CD14-positive monocyte (primary cell): ENCODE results near the gene MRPL14. TPM values are rescaled to one million over a fixed set of nuclear protein-coding genes. Genes with fewer than 3 reads are reported as not detected.

Experiments used
- DNase-seq, 3 donors: peaks; one replicate each; pipeline ENCODE4 v3.0.0-alpha.2; 2011 to 2022
- H2AFZ ChIP-seq: 2 replicates; pipeline ENCODE4 v1.6.0; 2012; ENCODE audit warnings: mild to moderate bottlenecking, low read depth, low read length, inconsistent platforms; ENCODE audit not compliant: insufficient read depth, poor library complexity, severe bottlenecking
- H3K27ac ChIP-seq, 2 donors: 1 replicate in 1 of 2; 2 replicates in 1 of 2; pipeline ENCODE4 v1.5.1; 2012 to 2013; ENCODE audit warnings: low read length in 2 of 2, control low read depth in 1 of 2, inconsistent platforms in 1 of 2, low read depth in 1 of 2, mild to moderate bottlenecking in 1 of 2
- H3K27me3 ChIP-seq, 2 donors: one replicate each; pipeline versions ENCODE4 v1.6.0 to v1.6.1; 2011 to 2013; ENCODE audit warnings: low read length in 2 of 2; ENCODE audit not compliant: control insufficient read depth in 2 of 2, insufficient read depth in 2 of 2
- H3K36me3 ChIP-seq, 2 donors: replicated peaks in 1 of 2; 1 replicate in 1 of 2; 2 replicates in 1 of 2; pipeline versions ENCODE4 v1.5.1 to v1.6.1; 2012 to 2013; ENCODE audit warnings: low read length in 2 of 2, control low read depth in 1 of 2, inconsistent platforms in 1 of 2, mild to moderate bottlenecking in 1 of 2; ENCODE audit not compliant: insufficient read depth in 2 of 2, control insufficient read depth in 1 of 2
- H3K4me1 ChIP-seq, 2 donors: 1 replicate in 1 of 2; 2 replicates in 1 of 2; pipeline versions ENCODE4 v1.5.1 to v1.6.1; 2012 to 2013; ENCODE audit warnings: low read length in 2 of 2, control low read depth in 1 of 2, inconsistent platforms in 1 of 2, mild to moderate bottlenecking in 1 of 2, moderate library complexity in 1 of 2; ENCODE audit not compliant: insufficient read depth in 2 of 2, control insufficient read depth in 1 of 2
- H3K4me2 ChIP-seq: replicated peaks from 2 replicates; pipeline ENCODE3; 2012; ENCODE audit warnings: low read length, moderate library complexity, mild to moderate bottlenecking; ENCODE audit not compliant: poor library complexity, severe bottlenecking; ENCODE audit errors: extremely low read depth
- H3K4me3 ChIP-seq, 3 experiments: fragments of 200-600 bp in 1 of 3; sonication (generic) in 1 of 3; replicated peaks in 1 of 3; 1 replicate in 2 of 3; 2 replicates in 1 of 3; pipeline ENCODE4 v1.5.1; 2011 to 2013; ENCODE audit warnings: low read length in 3 of 3, mild to moderate bottlenecking in 3 of 3, control low read depth in 2 of 3, low read depth in 2 of 3, inconsistent platforms in 1 of 3, moderate library complexity in 1 of 3
- H3K79me2 ChIP-seq: 2 replicates; pipeline ENCODE4 v1.6.0; 2012; ENCODE audit warnings: mild to moderate bottlenecking, control low read depth, inconsistent platforms, low read length, moderate library complexity; ENCODE audit not compliant: insufficient read depth
- H3K9ac ChIP-seq: 2 replicates; pipeline ENCODE4 v1.6.0; 2017; ENCODE audit warnings: low read length, mild to moderate bottlenecking; ENCODE audit not compliant: insufficient read depth, poor library complexity, severe bottlenecking
- H3K9me3 ChIP-seq, 2 donors: replicated peaks in 1 of 2; 1 replicate in 1 of 2; 2 replicates in 1 of 2; pipeline versions ENCODE4 v1.5.1 to v1.6.1; 2012 to 2013; ENCODE audit warnings: low read length in 2 of 2, control low read depth in 1 of 2; ENCODE audit not compliant: control insufficient read depth in 1 of 2, insufficient read depth in 1 of 2
- H4K20me1 ChIP-seq: 2 replicates; pipeline ENCODE4 v1.6.0; 2012; ENCODE audit warnings: mild to moderate bottlenecking, low read length, control low read depth, moderate library complexity; ENCODE audit not compliant: insufficient read depth
- H3K27ac Mint-ChIP-seq, 7 donors: one replicate each; pipeline ENCODE4 v1.8.0; 2020; ENCODE audit warnings: mild to moderate bottlenecking in 7 of 7, mixed read lengths in 7 of 7, moderate library complexity in 6 of 7, inconsistent platforms in 2 of 7
- H3K27me3 Mint-ChIP-seq, 3 donors: one replicate each; pipeline ENCODE4 v1.8.0; 2021 to 2022; ENCODE audit warnings: low read depth in 3 of 3, mild to moderate bottlenecking in 3 of 3, mixed read lengths in 3 of 3, moderate library complexity in 3 of 3, inconsistent platforms in 1 of 3
- H3K36me3 Mint-ChIP-seq, 2 donors: one replicate each; pipeline ENCODE4 v1.8.0; 2020; ENCODE audit warnings: mixed read lengths in 2 of 2, inconsistent platforms in 1 of 2, mild to moderate bottlenecking in 1 of 2
- H3K4me1 Mint-ChIP-seq: one replicate; pipeline ENCODE4 v1.8.0; 2020; ENCODE audit warnings: mild to moderate bottlenecking, mixed read lengths
- H3K4me3 Mint-ChIP-seq, 2 donors: one replicate each; pipeline ENCODE4 v1.8.0; 2020; ENCODE audit warnings: mild to moderate bottlenecking in 2 of 2, mixed read lengths in 2 of 2, moderate library complexity in 1 of 2
- H3K9me3 Mint-ChIP-seq, 7 donors: one replicate each; pipeline ENCODE4 v1.8.0; 2020 to 2022; ENCODE audit warnings: mixed read lengths in 7 of 7, mild to moderate bottlenecking in 6 of 7, moderate library complexity in 6 of 7, inconsistent platforms in 2 of 7
- WGBS: methylation state at CpG from one replicate; pipeline ENCODE4 v1.1.5; 2013; ENCODE audit warnings: missing lambda C conversion rate; ENCODE audit not compliant: insufficient coverage; 5-methylcytosine and 5-hydroxymethylcytosine counted together
- intact Hi-C, 2 donors: fragments of 100-400 bp; cut with micrococcal nuclease; formaldehyde crosslinking; loops; one replicate each; pipeline versions ENCODE4 v1.15.0 to v1.15.1; 2023
- polyA plus RNA-seq, 3 donors: library from polyadenylated mRNA; depleted of rRNA in 1 of 3; unstranded in 2 of 3; stranded (reverse) in 1 of 3; fragments of 300-500 nt in 2 of 3; fragments of >200 nt in 1 of 3; fragmentation: Illumina TruSeq in 2 of 3; gene quantifications; 1 replicate in 2 of 3; 2 replicates in 1 of 3; pipeline ENCODE4 v1.2.3, GENCODE V29; 2012 to 2021
- TF ChIP-seq, protein P1 (sequence below): fragments of 200-600 bp; IDR thresholded peaks from one replicate; pipeline ENCODE4 v1.8.0; 2022; ENCODE audit warnings: antibody characterized with exemption, mild to moderate bottlenecking

Gene MRPL14
- polyA plus RNA-seq, 3 donors = 18.5 to 91.5 (median 78.2) TPM

- Mint-ChIP-seq H3K27ac (peak overlapping the region in 1 of 7 donors; percentile 34), H3K4me3 (no peak overlapping the region), H3K36me3 (peaks cover 0 to 6% of the 10 kb centered on the region in 2 donors), H3K27me3 (peaks cover 18 to 33% (median 28%) of the 10 kb centered on the region in 3 donors), H3K4me1 (peaks cover 6% of the 10 kb centered on the region), H3K9me3 (peaks cover 0 to 9% (median 0%) of the 10 kb centered on the region in 7 donors)
- no peak overlapping the region for H3K9ac ChIP-seq
- H3K79me2 ChIP-seq = no peaks in the 10 kb centered on the region
- H2AFZ ChIP-seq = no peak overlapping the region
- H3K4me2 ChIP-seq = no peak overlapping the region
- H3K9me3 ChIP-seq = no peaks in the 10 kb centered on the region
- H3K27ac ChIP-seq = no peak overlapping the region
- intact Hi-C loops = no loop called here
- no peaks in the 10 kb centered on the region for H3K36me3 ChIP-seq
- TF ChIP-seq, protein P1, sequence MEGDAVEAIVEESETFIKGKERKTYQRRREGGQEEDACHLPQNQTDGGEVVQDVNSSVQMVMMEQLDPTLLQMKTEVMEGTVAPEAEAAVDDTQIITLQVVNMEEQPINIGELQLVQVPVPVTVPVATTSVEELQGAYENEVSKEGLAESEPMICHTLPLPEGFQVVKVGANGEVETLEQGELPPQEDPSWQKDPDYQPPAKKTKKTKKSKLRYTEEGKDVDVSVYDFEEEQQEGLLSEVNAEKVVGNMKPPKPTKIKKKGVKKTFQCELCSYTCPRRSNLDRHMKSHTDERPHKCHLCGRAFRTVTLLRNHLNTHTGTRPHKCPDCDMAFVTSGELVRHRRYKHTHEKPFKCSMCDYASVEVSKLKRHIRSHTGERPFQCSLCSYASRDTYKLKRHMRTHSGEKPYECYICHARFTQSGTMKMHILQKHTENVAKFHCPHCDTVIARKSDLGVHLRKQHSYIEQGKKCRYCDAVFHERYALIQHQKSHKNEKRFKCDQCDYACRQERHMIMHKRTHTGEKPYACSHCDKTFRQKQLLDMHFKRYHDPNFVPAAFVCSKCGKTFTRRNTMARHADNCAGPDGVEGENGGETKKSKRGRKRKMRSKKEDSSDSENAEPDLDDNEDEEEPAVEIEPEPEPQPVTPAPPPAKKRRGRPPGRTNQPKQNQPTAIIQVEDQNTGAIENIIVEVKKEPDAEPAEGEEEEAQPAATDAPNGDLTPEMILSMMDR = no peak
- DNase-seq = no peak
- no peak overlapping the region for H3K4me3 ChIP-seq
- 54% methylated on average over 7 of the region's 11 CpGs for WGBS
- H3K4me1 ChIP-seq = peaks cover 0 to 6% of the 10 kb centered on the region in 2 donors
- peaks cover 6 to 27% of the 10 kb centered on the region in 2 donors for H3K27me3 ChIP-seq
- no peaks in the 10 kb centered on the region for H4K20me1 ChIP-seq
These were observed 46.4 kb downstream of the MRPL14 start for GRCh38 chr6:44080561-44081521.

- DNase-seq = no peak
These were observed 47.6 kb downstream of the MRPL14 start for GRCh38 chr6:44079672-44080071.

More at GRCh38 chr6:44079672-44080071, 47.6 kb downstream of the MRPL14 start:
- Mint-ChIP-seq H3K36me3 (peaks cover 0 to 9% of the 10 kb centered on the region in 2 donors), H3K9me3 (peaks cover 0 to 9% (median 0%) of the 10 kb centered on the region in 7 donors), H3K27me3 (peaks cover 23 to 43% (median 40%) of the 10 kb centered on the region in 3 donors), H3K27ac (no peak overlapping the region), H3K4me3 (no peak overlapping the region), H3K4me1 (peaks cover 8% of the 10 kb centered on the region)
- H3K4me3 ChIP-seq = no peak overlapping the region
- H3K4me2 ChIP-seq = no peak overlapping the region
- peaks cover 0 to 9% of the 10 kb centered on the region in 2 donors for H3K4me1 ChIP-seq
- no peaks in the 10 kb centered on the region for H3K36me3 ChIP-seq
- peaks cover 6 to 38% of the 10 kb centered on the region in 2 donors for H3K27me3 ChIP-seq
- WGBS = 100% methylated on average over 1 of the region's 3 CpGs
- H3K27ac ChIP-seq = no peak overlapping the region
- H3K9me3 ChIP-seq = no peaks in the 10 kb centered on the region
- H2AFZ ChIP-seq = no peak overlapping the region
- H3K9ac ChIP-seq = no peak overlapping the region
- intact Hi-C loops = loop anchor here (1.0 to 5.0 kb wide), 7 partner anchors 67 to 413 kb away; no protein-coding TSS in a partner anchor
- no peaks in the 10 kb centered on the region for H3K79me2 ChIP-seq
- TF ChIP-seq, protein P1 = no peak
- no peaks in the 10 kb centered on the region for H4K20me1 ChIP-seq
